Lung (tissue), 12 donors: ENCODE measurements around the gene LCLAT1. TPM values are rescaled to one million over a fixed set of nuclear protein-coding genes. Genes with fewer than 3 reads are reported as not detected.

Source experiments
- ATAC-seq: fragments of 200-7000 bp; cut with Tn5 transposase; one replicate; pipeline ENCODE4 v1.9.1; 2020; ENCODE audit warnings: moderate number of reproducible peaks; ENCODE audit not compliant: insufficient read depth, low FRiP score
- DNase-seq, 3 donors: peaks; one replicate each; pipeline ENCODE4 v3.0.0-alpha.2; 2013 to 2017
- H3K27ac ChIP-seq, 2 donors: one replicate each; pipeline ENCODE4 v1.5.1; 2013; ENCODE audit warnings: mild to moderate bottlenecking in 2 of 2, moderate library complexity in 2 of 2, control low read depth in 1 of 2, inconsistent platforms in 1 of 2, low read depth in 1 of 2, low read length in 1 of 2
- H3K27me3 ChIP-seq, 3 donors: one replicate each; pipeline ENCODE4 v1.5.1; 2013; ENCODE audit warnings: low read length in 2 of 3; ENCODE audit not compliant: control insufficient read depth in 3 of 3, insufficient read depth in 3 of 3
- H3K36me3 ChIP-seq, 4 donors: one replicate each; pipeline ENCODE4 v1.5.1; 2013; ENCODE audit warnings: low read length in 4 of 4, mild to moderate bottlenecking in 1 of 4, moderate library complexity in 1 of 4; ENCODE audit not compliant: control insufficient read depth in 4 of 4, insufficient read depth in 4 of 4
- H3K4me1 ChIP-seq, 5 donors: one replicate each; pipeline ENCODE4 v1.5.1; 2013; ENCODE audit warnings: low read length in 5 of 5, mild to moderate bottlenecking in 2 of 5, moderate library complexity in 1 of 5; ENCODE audit not compliant: control insufficient read depth in 5 of 5, insufficient read depth in 5 of 5
- H3K4me3 ChIP-seq: one replicate; pipeline ENCODE4 v1.5.1; 2013; ENCODE audit warnings: mild to moderate bottlenecking, control low read depth, moderate library complexity
- H3K9ac ChIP-seq, 2 donors: one replicate each; pipeline ENCODE4 v1.5.1; 2013; ENCODE audit warnings: low read length in 2 of 2, control low read depth in 1 of 2; ENCODE audit not compliant: insufficient read depth in 1 of 2
- H3K9me3 ChIP-seq, 4 donors: one replicate each; pipeline ENCODE4 v1.5.1; 2013; ENCODE audit warnings: low read length in 3 of 4, mild to moderate bottlenecking in 1 of 4, moderate library complexity in 1 of 4; ENCODE audit not compliant: control insufficient read depth in 4 of 4, insufficient read depth in 3 of 4
- WGBS, 2 donors: extraction: QIAGEN DNeasy Blood & Tissue Kit; methylation state at CpG; one replicate each; pipeline ENCODE4 v1.1.7; 2013; 5-methylcytosine and 5-hydroxymethylcytosine counted together
- polyA plus RNA-seq, 2 donors: library from polyadenylated mRNA; stranded (reverse); fragments of 200-250 nt; gene quantifications; one replicate each; pipeline ENCODE4 v1.2.1, GENCODE V29; 2013
- total RNA-seq, 2 donors: library from RNA; depleted of rRNA in 1 of 2; stranded (reverse); fragments of >200 nt in 1 of 2; gene quantifications; one replicate each; pipeline ENCODE4 v1.2.1, GENCODE V29; 2014 to 2021
- TF ChIP-seq, protein P1 (sequence below): IDR thresholded peaks from 2 replicates; pipeline ENCODE4 v1.5.1; 2012; ENCODE audit warnings: mild to moderate bottlenecking; ENCODE audit errors: control extremely low read depth, extremely low read depth
- donor health status: control.
- donor health status: control.
- donor health status: Bipolar disorder and iron deficiency.
- donor health status: healthy.
- donor health status: DM: yes; HTN: yes; CAD: no.

The LCLAT1 gene
- total and polyA plus RNA-seq, 4 donors: 2.4 to 24.2 (median 10.8) TPM

DNA sequence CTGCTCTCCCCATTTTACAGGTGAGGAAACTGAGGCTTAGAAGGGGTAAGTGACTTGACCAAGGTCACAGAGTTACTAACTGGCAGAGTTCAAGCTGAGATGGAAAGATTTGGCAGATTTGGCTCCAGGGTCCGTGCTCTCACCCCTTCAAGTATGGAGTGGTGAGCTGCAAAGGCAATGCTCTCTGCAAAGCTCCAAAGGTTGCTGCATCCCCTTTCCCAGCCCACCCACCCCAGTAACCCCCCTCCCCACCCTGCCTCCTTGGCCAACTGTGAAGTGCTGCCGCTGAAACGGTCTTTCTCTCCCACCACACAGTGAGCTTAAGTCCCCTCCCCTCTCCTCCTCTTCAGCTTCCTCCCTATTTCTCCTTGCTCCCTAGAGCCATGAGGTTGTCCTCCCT is 207.4 kb downstream of the LCLAT1 start:
- no peak overlapping the region for H3K4me3 ChIP-seq
- WGBS, 2 donors: 86 to 94% methylated on average over 3 of the region's 3 CpGs
- ATAC-seq: no peak

GRCh38 chr2:30655211-30655610 is 208.2 kb downstream of the LCLAT1 start:
- TF ChIP-seq, protein P1, sequence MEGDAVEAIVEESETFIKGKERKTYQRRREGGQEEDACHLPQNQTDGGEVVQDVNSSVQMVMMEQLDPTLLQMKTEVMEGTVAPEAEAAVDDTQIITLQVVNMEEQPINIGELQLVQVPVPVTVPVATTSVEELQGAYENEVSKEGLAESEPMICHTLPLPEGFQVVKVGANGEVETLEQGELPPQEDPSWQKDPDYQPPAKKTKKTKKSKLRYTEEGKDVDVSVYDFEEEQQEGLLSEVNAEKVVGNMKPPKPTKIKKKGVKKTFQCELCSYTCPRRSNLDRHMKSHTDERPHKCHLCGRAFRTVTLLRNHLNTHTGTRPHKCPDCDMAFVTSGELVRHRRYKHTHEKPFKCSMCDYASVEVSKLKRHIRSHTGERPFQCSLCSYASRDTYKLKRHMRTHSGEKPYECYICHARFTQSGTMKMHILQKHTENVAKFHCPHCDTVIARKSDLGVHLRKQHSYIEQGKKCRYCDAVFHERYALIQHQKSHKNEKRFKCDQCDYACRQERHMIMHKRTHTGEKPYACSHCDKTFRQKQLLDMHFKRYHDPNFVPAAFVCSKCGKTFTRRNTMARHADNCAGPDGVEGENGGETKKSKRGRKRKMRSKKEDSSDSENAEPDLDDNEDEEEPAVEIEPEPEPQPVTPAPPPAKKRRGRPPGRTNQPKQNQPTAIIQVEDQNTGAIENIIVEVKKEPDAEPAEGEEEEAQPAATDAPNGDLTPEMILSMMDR: no peak
- no peak overlapping the region for H3K4me3 ChIP-seq
- no peak for ATAC-seq
- no peak overlapping the region for H3K27ac ChIP-seq
- peaks cover 0 to 2% (median 0%) of the 10 kb centered on the region in 4 donors for H3K9me3 ChIP-seq
- H3K9ac ChIP-seq: no peak overlapping the region
- H3K4me1 ChIP-seq: peaks cover 0 to 2% (median 0%) of the 10 kb centered on the region in 5 donors
- H3K36me3 ChIP-seq: no peaks in the 10 kb centered on the region
- no peaks in the 10 kb centered on the region for H3K27me3 ChIP-seq
- 68 to 74% methylated on average over 6 of the region's 6 CpGs for WGBS, 2 donors
- DNase-seq: no peak

More for the DNA sequence above, 207.4 kb downstream of the LCLAT1 start:
- DNase-seq: no peak
- Histone ChIP-seq H3K27ac (no peak overlapping the region), H3K9ac (no peak overlapping the region), H3K27me3 (no peaks in the 10 kb centered on the region), H3K4me1 (peaks cover 0 to 2% (median 0%) of the 10 kb centered on the region in 5 donors), H3K9me3 (peaks cover 0 to 2% (median 0%) of the 10 kb centered on the region in 4 donors), H3K36me3 (no peaks in the 10 kb centered on the region)
- TF ChIP-seq, protein P1: no peak

- DNase-seq: no peak
- no peak overlapping the region for H3K27ac ChIP-seq
- 76 to 81% methylated on average over 5 of the region's 5 CpGs for WGBS, 2 donors
Measured at GRCh38 chr2:30655660-30656059, 208.6 kb downstream of the LCLAT1 start.

More at GRCh38 chr2:30655660-30656059, 208.6 kb downstream of the LCLAT1 start:
- Histone ChIP-seq H3K9me3 (peaks cover 0 to 2% (median 0%) of the 10 kb centered on the region in 4 donors), H3K9ac (no peak overlapping the region), H3K4me1 (peaks cover 0 to 2% (median 0%) of the 10 kb centered on the region in 5 donors), H3K4me3 (no peak overlapping the region), H3K36me3 (no peaks in the 10 kb centered on the region), H3K27me3 (no peaks in the 10 kb centered on the region)
- no peak for ATAC-seq
- TF ChIP-seq, protein P1: no peak
